VCaP (cell line): ENCODE data around the gene CACNB4.

Experiments used
- H3K27ac ChIP-seq: fragments of 450-650 bp; 2 replicates; pipeline ENCODE4 v1.5.1; 2017
- CTCF ChIP-seq: fragments of 450-650 bp; conservative IDR thresholded peaks from 2 replicates; pipeline ENCODE4 v1.5.1; 2017; ENCODE audit warnings: mild to moderate bottlenecking, moderate library complexity

Gene CACNB4

GRCh38 chr2:151861174-151861573 is 237.7 kb downstream of the CACNB4 start:
- TF ChIP-seq CTCF = no peak
- no peak overlapping the region for H3K27ac ChIP-seq

GRCh38 chr2:151860613-151861146 is 238.2 kb downstream of the CACNB4 start:
- no peak for TF ChIP-seq CTCF
- H3K27ac ChIP-seq = no peak overlapping the region

GRCh38 chr2:151860210-151860609 is 238.6 kb downstream of the CACNB4 start:
- TF ChIP-seq CTCF = no peak
- H3K27ac ChIP-seq = no peak overlapping the region

GRCh38 chr2:151857650-151858049 is 241.2 kb downstream of the CACNB4 start:
- no peak for TF ChIP-seq CTCF
- H3K27ac ChIP-seq = no peak overlapping the region

GRCh38 chr2:151855111-151855510 is 243.7 kb downstream of the CACNB4 start:
- no peak for TF ChIP-seq CTCF
- no peak overlapping the region for H3K27ac ChIP-seq

GRCh38 chr2:151853070-151853758 is 245.6 kb downstream of the CACNB4 start:
- peak overlapping the region; percentile 22; the same call in 1 of the 2 replicates for H3K27ac ChIP-seq
- no peak for TF ChIP-seq CTCF

- H3K27ac ChIP-seq = no peak overlapping the region; the same call in 1 of the 2 replicates
- TF ChIP-seq CTCF = no peak
Observed at GRCh38 chr2:151852260-151853069, 246.4 kb downstream of the CACNB4 start.
